Measurements from ENCODE around the gene CDH23.

CDH23 gene

DNA sequence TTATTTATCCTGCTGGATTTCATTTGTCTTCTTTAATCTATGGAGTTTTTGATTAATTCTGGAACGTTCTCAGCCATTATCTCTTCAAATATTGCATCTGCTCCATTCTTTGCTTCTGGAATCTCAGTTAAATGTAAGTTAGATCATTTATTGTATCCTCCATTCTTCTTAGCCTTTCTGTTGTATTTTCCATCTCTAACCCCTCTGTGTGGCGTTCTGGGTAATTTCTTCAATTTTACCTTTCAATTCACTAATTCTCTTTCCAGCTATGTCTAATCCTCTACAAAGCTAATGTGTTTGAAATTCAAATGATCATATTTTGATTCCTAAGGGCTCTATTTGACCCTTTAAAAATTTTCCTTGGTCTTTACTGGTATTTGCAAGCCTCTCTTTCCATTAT, 92.4 kb downstream of the CDH23 start:
- TF ChIP-seq CTCF (conservative IDR thresholded peaks at IDR 0.05; ENCODE audit: low read length) (no peak), EZH2phosphoT487 (IDR thresholded peaks at IDR 0.05; ENCODE audit: borderline replicate concordance) (no peak)
- Histone ChIP-seq H3K4me2 (ENCODE audit: low read depth, low read length, poor library complexity, severe bottlenecking) (no peak overlapping the region), H2AFZ (ENCODE audit: low read length) (no peak overlapping the region), H3F3A (ENCODE audit: low read depth) (no peaks in the 10 kb centered on the region), H3K4me1 (ENCODE audit: insufficient read depth, low read length, poor library complexity, severe bottlenecking) (peaks cover 3% of the 10 kb centered on the region), H3K9me3 (ENCODE audit: insufficient read depth, low read depth, low read length) (0 out of 2 replicates have a peak, but pooled peaks cover 9% of the 10 kb centered on the region), H3K4me3 (ENCODE audit: low read length, poor library complexity, severe bottlenecking) (no peak overlapping the region), H3K79me2 (ENCODE audit: insufficient read depth, low read length) (no peaks in the 10 kb centered on the region), H3K9me2 (replicated peaks; ENCODE audit: low read depth, low read length) (no peaks in the 10 kb centered on the region), H4K20me1 (ENCODE audit: insufficient read depth, low read length, poor library complexity, severe bottlenecking) (no peaks in the 10 kb centered on the region), H3K9ac (ENCODE audit: low read depth, low read length, poor library complexity, severe bottlenecking) (no peak overlapping the region), H3K36me3 (ENCODE audit: insufficient read depth, low read length) (no peaks in the 10 kb centered on the region), H3K27me3 (ENCODE audit: insufficient read depth, low read length, poor library complexity, severe bottlenecking) (no peaks in the 10 kb centered on the region)

DNA sequence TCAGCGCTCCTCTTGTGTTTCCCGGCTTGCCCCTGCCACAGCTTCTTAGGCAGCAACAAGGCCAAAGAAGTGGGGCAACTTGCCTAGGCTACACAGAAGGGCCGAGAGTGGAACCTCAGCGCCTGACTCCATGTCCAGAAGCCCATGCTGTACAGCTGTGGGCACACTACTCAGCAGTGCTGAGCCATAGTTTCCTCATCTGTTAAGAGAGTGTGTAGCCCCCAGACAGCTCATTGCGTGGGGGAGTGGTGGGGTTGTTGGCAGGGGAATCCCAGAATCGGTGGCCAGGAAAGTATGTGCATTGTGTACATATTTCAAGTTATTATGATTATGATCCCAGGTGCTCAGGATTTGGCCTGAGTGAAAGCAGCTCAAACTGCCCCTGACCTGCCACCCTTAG, 96.2 kb downstream of the CDH23 start:
- H3K36me3 ChIP-seq (ENCODE audit: insufficient read depth, low read length), result no peaks in the 10 kb centered on the region
- H3K9me2 ChIP-seq (replicated peaks; ENCODE audit: low read depth, low read length), result no peaks in the 10 kb centered on the region
- no peak overlapping the region for H3K4me2 ChIP-seq (ENCODE audit: low read depth, low read length, poor library complexity, severe bottlenecking)
- H4K20me1 ChIP-seq (ENCODE audit: insufficient read depth, low read length, poor library complexity, severe bottlenecking), result no peaks in the 10 kb centered on the region
- H3K4me3 ChIP-seq (ENCODE audit: low read length, poor library complexity, severe bottlenecking), result no peak overlapping the region
- 0 out of 2 replicates have a peak, but pooled peaks cover 9% of the 10 kb centered on the region for H3K9me3 ChIP-seq (ENCODE audit: insufficient read depth, low read depth, low read length)
- H3K27me3 ChIP-seq (ENCODE audit: insufficient read depth, low read length, poor library complexity, severe bottlenecking), result no peaks in the 10 kb centered on the region
- no peaks in the 10 kb centered on the region for H3K79me2 ChIP-seq (ENCODE audit: insufficient read depth, low read length)
- no peak for TF ChIP-seq EZH2phosphoT487 (IDR thresholded peaks at IDR 0.05; ENCODE audit: borderline replicate concordance)
- TF ChIP-seq CTCF (conservative IDR thresholded peaks at IDR 0.05; ENCODE audit: low read length), result no peak
- H3K4me1 ChIP-seq (ENCODE audit: insufficient read depth, low read length, poor library complexity, severe bottlenecking), result peaks cover 7% of the 10 kb centered on the region
- no peak overlapping the region for H2AFZ ChIP-seq (ENCODE audit: low read length)
- no peaks in the 10 kb centered on the region for H3F3A ChIP-seq (ENCODE audit: low read depth)
- no peak overlapping the region for H3K9ac ChIP-seq (ENCODE audit: low read depth, low read length, poor library complexity, severe bottlenecking)

GRCh38 chr10:71493741-71494140, 97.0 kb downstream of the CDH23 start:
- Histone ChIP-seq H3K4me1 (ENCODE audit: insufficient read depth, low read length, poor library complexity, severe bottlenecking) (peaks cover 7% of the 10 kb centered on the region), H3K27me3 (ENCODE audit: insufficient read depth, low read length, poor library complexity, severe bottlenecking) (no peaks in the 10 kb centered on the region), H3K4me2 (ENCODE audit: low read depth, low read length, poor library complexity, severe bottlenecking) (no peak overlapping the region), H3K9me2 (replicated peaks; ENCODE audit: low read depth, low read length) (no peaks in the 10 kb centered on the region), H3K9ac (ENCODE audit: low read depth, low read length, poor library complexity, severe bottlenecking) (no peak overlapping the region), H3K4me3 (ENCODE audit: low read length, poor library complexity, severe bottlenecking) (no peak overlapping the region), H2AFZ (ENCODE audit: low read length) (no peak overlapping the region), H3K36me3 (ENCODE audit: insufficient read depth, low read length) (no peaks in the 10 kb centered on the region), H3K79me2 (ENCODE audit: insufficient read depth, low read length) (no peaks in the 10 kb centered on the region), H3F3A (ENCODE audit: low read depth) (no peaks in the 10 kb centered on the region), H3K9me3 (ENCODE audit: insufficient read depth, low read depth, low read length) (0 out of 2 replicates have a peak, but pooled peaks cover 7% of the 10 kb centered on the region), H4K20me1 (ENCODE audit: insufficient read depth, low read length, poor library complexity, severe bottlenecking) (no peaks in the 10 kb centered on the region)
- TF ChIP-seq EZH2phosphoT487 (IDR thresholded peaks at IDR 0.05; ENCODE audit: borderline replicate concordance), result no peak
- no peak for TF ChIP-seq CTCF (conservative IDR thresholded peaks at IDR 0.05; ENCODE audit: low read length)

All from Loucy (cell line).